Measurements from ENCODE around the gene SH3RF2.

SH3RF2 gene

GRCh38 chr5:146070746-146071145, 134.4 kb downstream of the SH3RF2 start:
- H3K36me3 ChIP-seq (ENCODE audit: insufficient read depth, low read length), result no peaks in the 10 kb centered on the region
- H3K9ac ChIP-seq (ENCODE audit: low read depth, low read length), result no peak overlapping the region
- no peak overlapping the region for H3K4me2 ChIP-seq (ENCODE audit: insufficient read depth, low read length)
- H4K20me1 ChIP-seq (ENCODE audit: insufficient read depth, low read length), result no peaks in the 10 kb centered on the region
- peaks cover 13% of the 10 kb centered on the region for H3K27me3 ChIP-seq (ENCODE audit: insufficient read depth, low read length, poor library complexity)
- H3K27ac ChIP-seq (ENCODE audit: low read length), result no peak overlapping the region
- no peak overlapping the region for H3K4me3 ChIP-seq (ENCODE audit: low read depth in 1 of 2, low read length in 2 of 2)
- H3K79me2 ChIP-seq (ENCODE audit: insufficient read depth, low read length), result no peaks in the 10 kb centered on the region
- H3K4me1 ChIP-seq (ENCODE audit: insufficient read depth, low read length), result no peaks in the 10 kb centered on the region
- no peak for ATAC-seq (ENCODE audit: insufficient read depth, low read depth)
- H3K9me3 ChIP-seq (ENCODE audit: insufficient read depth, low read length, severe bottlenecking), result no peaks in the 10 kb centered on the region
- TF ChIP-seq CTCF (IDR thresholded peaks at IDR 0.05; ENCODE audit: borderline replicate concordance, extremely low read depth, low read length, poor library complexity, severe bottlenecking), result no peak
- no peak for TF ChIP-seq EZH2 (IDR thresholded peaks at IDR 0.05; ENCODE audit: borderline replicate concordance, low read depth, low read length, severe bottlenecking)
- no peak for DNase-seq
- H2AFZ ChIP-seq (ENCODE audit: low read depth, low read length), result no peak overlapping the region

- H3K27ac ChIP-seq (ENCODE audit: low read length), result no peak overlapping the region
- H4K20me1 ChIP-seq (ENCODE audit: insufficient read depth, low read length), result no peaks in the 10 kb centered on the region
- DNase-seq, result no peak
- H3K4me2 ChIP-seq (ENCODE audit: insufficient read depth, low read length), result no peak overlapping the region
- H3K4me1 ChIP-seq (ENCODE audit: insufficient read depth, low read length), result no peaks in the 10 kb centered on the region
- no peaks in the 10 kb centered on the region for H3K36me3 ChIP-seq (ENCODE audit: insufficient read depth, low read length)
- no peak overlapping the region for H2AFZ ChIP-seq (ENCODE audit: low read depth, low read length)
- no peak for ATAC-seq (ENCODE audit: insufficient read depth, low read depth)
- TF ChIP-seq EZH2 (IDR thresholded peaks at IDR 0.05; ENCODE audit: borderline replicate concordance, low read depth, low read length, severe bottlenecking), result no peak
- no peak for TF ChIP-seq CTCF (IDR thresholded peaks at IDR 0.05; ENCODE audit: borderline replicate concordance, extremely low read depth, low read length, poor library complexity, severe bottlenecking)
- H3K79me2 ChIP-seq (ENCODE audit: insufficient read depth, low read length), result no peaks in the 10 kb centered on the region
- no peak overlapping the region for H3K9ac ChIP-seq (ENCODE audit: low read depth, low read length)
- H3K27me3 ChIP-seq (ENCODE audit: insufficient read depth, low read length, poor library complexity), result peaks cover 12% of the 10 kb centered on the region
- H3K4me3 ChIP-seq (ENCODE audit: low read depth in 1 of 2, low read length in 2 of 2), result no peak overlapping the region
- no peaks in the 10 kb centered on the region for H3K9me3 ChIP-seq (ENCODE audit: insufficient read depth, low read length, severe bottlenecking)
These were observed 134.8 kb downstream of the SH3RF2 start for GRCh38 chr5:146071171-146071570.

GRCh38 chr5:146072595-146072994, 136.2 kb downstream of the SH3RF2 start:
- ATAC-seq (ENCODE audit: insufficient read depth, low read depth) (no peak), DNase-seq (no peak)
- TF ChIP-seq EZH2 (IDR thresholded peaks at IDR 0.05; ENCODE audit: borderline replicate concordance, low read depth, low read length, severe bottlenecking), result no peak
- TF ChIP-seq CTCF (IDR thresholded peaks at IDR 0.05; ENCODE audit: borderline replicate concordance, extremely low read depth, low read length, poor library complexity, severe bottlenecking), result no peak

More at GRCh38 chr5:146072595-146072994, 136.2 kb downstream of the SH3RF2 start:
- Histone ChIP-seq H3K9me3 (ENCODE audit: insufficient read depth, low read length, severe bottlenecking) (no peaks in the 10 kb centered on the region), H3K27ac (ENCODE audit: low read length) (no peak overlapping the region), H4K20me1 (ENCODE audit: insufficient read depth, low read length) (no peaks in the 10 kb centered on the region), H3K9ac (ENCODE audit: low read depth, low read length) (no peak overlapping the region), H3K79me2 (ENCODE audit: insufficient read depth, low read length) (no peaks in the 10 kb centered on the region), H3K27me3 (ENCODE audit: insufficient read depth, low read length, poor library complexity) (peaks cover 14% of the 10 kb centered on the region), H3K4me3 (ENCODE audit: low read depth in 1 of 2, low read length in 2 of 2) (no peak overlapping the region), H3K36me3 (ENCODE audit: insufficient read depth, low read length) (no peaks in the 10 kb centered on the region), H2AFZ (ENCODE audit: low read depth, low read length) (no peak overlapping the region), H3K4me2 (ENCODE audit: insufficient read depth, low read length) (no peak overlapping the region), H3K4me1 (ENCODE audit: insufficient read depth, low read length) (no peaks in the 10 kb centered on the region)

Measured in DND-41 (cell line).